Central memory CD4-positive, alpha-beta T cell (primary cell): ENCODE results near the gene DAPK1.

Experiments
- DNase-seq: peaks from one replicate; pipeline ENCODE4 v3.0.0; 2022

DAPK1 gene

GRCh38 chr9:87518702-87519335, 21.2 kb downstream of the DAPK1 start:
- DNase-seq, result no peak

DNA sequence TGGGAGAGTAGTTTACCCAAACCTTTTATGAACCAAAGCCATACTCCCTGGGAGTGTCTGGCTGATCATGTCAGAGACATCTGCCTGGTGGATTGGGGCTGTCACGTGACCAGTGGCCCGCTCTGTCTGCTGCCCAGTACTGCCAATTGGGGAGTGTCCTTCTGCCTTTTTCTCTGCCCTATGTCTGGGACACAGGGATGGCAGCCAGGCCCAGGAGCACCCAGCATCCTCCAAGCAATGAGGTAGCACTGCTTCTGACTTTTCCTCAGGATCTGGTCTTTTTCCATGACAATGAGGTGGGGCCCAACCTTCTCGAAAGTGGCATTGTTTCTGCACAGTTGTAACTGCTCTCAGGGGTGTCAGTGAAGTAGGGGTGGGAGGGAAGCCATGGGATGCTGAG, 21.8 kb downstream of the DAPK1 start:
- no peak for DNase-seq

GRCh38 chr9:87520172-87520683, 22.6 kb downstream of the DAPK1 start:
- no peak for DNase-seq

- DNase-seq, result no peak
These were observed 24.2 kb downstream of the DAPK1 start for GRCh38 chr9:87521834-87522233.

DNA sequence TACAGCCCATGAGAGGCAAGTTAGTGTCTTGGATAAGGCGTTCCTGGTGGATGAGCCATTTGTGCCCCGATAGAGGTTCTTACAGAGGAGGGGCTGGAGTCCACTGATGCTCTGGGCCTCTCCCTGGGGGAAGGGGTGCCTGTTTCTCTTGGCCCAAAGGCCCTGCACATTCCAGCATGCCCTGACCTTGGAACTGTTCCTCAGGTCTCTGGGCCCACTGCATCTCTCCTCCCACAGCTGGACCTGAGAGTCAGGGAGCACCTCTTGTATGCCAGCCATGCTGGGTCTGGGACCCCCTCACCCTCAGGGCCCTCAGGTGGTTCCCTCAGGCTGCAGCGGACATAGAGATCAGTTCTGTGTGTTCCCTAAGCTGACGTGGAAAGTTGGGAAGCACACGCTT, 26.4 kb downstream of the DAPK1 start:
- DNase-seq, result no peak

DNA sequence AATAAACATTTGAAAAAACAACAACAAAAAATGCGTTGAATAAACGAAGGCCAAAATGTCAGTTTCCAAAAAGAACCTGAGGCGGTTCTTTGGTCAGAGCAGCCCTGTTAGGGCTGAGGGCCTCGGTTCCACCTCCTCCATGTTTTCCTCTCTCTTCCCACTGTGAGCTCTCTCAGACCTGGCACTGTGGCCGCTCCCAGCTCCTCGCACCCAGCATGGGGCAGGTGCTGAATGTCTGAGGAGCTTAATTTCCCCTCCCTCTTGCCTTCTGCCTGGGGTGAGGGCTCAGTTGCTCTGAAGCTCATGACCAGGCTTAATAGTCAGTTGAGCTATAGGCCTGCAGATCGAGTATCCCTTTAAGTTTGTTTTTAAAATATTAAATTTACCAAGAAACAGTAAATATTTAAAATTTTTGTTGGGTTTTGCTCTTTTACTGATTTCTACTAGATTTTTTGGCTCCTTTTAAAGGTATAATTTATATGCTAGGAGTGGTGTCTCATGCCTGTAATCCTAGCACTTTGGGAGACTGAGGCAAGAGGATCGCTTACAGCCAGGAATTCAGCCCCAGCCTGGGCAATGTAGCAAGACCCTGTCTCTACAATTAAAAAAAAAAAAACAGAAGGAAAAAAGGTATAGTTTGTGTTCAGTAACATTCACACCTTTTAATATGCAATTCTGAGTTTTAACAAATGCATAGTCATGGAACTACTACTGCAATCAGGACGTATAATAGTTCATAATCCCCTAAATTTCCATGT, 28.1 kb downstream of the DAPK1 start:
- no peak for DNase-seq

GRCh38 chr9:87527211-87527916, 29.7 kb downstream of the DAPK1 start:
- no peak for DNase-seq

DNA sequence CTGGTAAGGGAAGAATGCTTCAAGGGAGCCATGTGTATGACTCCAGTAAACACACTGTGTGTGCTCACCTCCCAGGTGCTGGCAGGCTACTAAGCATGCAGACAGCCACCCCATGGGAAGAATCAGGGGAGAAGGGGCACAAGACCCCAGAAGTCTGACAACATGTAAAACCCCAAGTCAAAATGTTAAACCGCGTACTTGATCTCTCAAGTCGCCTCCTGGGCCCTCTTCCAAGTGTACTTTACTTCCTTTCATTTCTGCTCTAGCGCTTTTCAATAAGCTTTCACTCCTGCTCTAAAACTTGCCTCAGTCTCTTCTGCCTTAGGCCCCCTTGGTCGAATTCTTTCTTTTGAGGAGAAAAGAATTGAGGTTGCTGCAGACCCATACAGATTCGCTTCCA, 31.3 kb downstream of the DAPK1 start:
- no peak for DNase-seq

DNA sequence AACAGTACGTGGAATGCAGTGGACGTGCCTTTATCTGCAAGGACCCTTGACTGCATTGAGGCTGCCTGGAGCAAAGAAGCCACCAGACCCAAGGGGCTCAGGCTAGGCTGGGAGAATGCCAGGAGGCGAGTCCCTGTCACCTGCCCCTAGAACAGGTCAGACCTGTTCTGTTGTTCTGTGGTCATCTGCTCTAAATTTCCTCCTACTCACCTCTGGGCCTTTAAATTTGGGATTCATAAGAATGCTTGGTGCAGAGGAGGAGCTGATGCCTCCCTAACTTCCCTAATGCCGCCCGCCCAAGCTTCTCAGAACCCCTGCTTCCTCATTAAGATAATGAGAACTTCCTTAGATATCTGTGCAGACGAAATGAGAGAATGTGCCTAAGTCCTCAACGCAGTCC, 32.0 kb downstream of the DAPK1 start:
- DNase-seq, result no peak

DNA sequence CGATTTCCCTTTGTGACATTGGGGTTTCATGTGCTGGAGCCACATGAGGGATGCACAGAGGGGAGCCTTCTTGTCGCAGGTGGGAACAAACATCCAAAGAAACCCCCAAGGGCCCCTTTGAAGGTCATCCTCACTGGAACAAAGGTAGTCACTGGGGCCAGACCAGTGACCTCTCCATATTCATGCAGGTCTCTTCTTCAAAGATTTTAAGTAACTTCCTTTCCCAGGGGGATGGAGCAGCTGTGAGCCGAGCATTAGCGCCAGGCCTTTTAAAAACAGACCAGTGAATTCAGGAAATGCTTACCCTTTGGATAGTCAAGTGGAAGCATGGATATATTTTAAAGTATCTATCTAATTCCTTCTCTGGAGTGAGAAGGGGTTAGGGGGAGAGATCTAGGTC, 33.0 kb downstream of the DAPK1 start:
- no peak for DNase-seq

GRCh38 chr9:87531370-87532295, 34.0 kb downstream of the DAPK1 start:
- no peak for DNase-seq

- no peak for DNase-seq
These were observed 35.6 kb downstream of the DAPK1 start for GRCh38 chr9:87533271-87533670.

DNA sequence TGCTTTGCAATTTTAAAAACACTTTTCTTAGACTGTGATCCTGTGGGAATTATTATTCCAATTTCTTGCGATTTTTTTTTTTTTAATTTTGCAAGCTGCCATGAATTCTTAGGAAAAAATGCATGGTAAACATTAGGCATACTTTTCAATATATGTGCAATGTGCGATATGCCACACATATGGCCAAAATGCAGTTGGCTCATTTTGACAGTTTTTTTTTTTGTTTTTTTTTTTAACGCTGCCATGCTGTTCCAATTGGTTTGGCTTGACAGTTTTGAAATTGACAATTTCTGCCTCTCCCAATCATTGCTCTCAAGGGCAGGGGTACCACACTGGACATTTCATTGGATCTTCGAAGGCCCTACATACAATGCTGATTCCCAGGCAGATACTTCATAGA, 36.4 kb downstream of the DAPK1 start:
- DNase-seq, result no peak

DNA sequence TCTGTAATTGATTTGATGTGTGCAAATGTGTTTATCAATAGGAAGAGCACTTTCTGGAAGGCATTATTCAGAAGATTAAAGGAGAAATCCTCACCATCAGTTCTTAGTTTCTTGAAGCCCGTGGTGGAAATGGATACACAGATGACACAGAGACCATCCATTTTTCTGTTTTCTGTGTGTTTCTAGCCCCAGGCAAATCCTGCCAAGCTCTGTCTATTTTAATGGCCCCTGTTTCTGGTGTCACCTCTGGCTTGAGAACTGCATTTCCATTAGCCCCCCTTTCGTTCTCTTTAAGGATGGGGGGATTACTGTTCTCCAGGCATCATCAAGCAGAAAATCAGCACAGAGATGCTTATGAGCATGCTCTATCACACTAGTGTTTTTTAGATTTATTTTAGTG, 37.3 kb downstream of the DAPK1 start:
- DNase-seq, result no peak

DNA sequence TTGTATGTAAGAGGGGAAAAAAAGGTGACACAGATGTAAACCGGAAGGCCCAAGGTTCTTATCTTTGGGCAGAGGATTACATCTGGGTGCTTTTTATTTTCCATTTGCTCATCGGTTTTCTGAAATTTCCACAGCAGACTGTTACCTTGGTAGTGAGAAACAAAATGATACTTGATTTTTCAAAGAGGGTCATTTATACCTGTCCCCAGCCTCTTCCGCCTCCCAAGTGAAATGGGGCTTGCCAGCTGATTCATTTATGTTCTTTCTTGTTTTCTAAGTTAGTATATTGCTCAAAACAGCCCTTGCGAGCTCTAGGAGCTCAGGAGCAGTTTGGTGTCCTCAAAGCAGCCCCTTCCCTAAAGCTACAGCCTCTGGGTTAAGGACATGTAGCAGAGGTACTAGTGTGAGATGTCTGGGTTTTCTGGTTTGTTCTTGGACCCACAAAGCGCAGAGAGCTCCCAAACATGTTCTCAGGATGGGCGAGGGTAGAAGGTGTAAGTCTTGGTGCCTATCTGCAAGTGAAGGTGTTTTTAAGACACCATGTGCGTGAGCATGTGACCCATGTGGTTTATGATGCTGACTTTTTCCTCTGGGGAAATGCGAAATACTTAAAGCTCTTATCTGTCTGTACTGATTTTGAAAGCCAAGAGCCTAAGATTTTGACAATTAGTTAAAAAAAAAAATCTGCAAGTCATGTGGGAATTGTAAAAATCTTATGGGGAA, 38.3 kb downstream of the DAPK1 start:
- no peak for DNase-seq

DNA sequence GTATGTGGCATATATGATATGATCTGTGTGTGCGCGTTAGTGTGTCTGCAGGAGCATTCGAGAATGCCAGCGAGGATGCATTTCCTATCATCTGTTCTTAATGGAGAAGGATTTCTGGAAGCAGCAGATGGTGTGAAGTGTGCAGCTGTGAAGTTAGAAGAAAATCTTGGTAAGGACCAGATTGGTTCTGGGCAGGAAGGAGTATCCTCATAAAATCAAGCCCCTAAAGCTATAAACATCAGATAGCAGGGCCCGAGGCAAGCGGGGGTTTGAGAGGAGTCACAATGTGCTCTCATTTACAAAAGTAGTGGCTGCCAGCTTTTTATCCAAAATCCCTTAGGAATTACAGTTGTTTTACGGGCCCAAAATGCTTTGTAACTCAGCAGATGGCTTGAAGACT, 40.0 kb downstream of the DAPK1 start:
- no peak for DNase-seq

- no peak for DNase-seq
These were observed 42.9 kb downstream of the DAPK1 start for GRCh38 chr9:87540444-87541105.

GRCh38 chr9:87541663-87542062, 44.0 kb downstream of the DAPK1 start:
- no peak for DNase-seq

- no peak for DNase-seq
These were observed 44.5 kb downstream of the DAPK1 start for GRCh38 chr9:87542141-87542540.

DNA sequence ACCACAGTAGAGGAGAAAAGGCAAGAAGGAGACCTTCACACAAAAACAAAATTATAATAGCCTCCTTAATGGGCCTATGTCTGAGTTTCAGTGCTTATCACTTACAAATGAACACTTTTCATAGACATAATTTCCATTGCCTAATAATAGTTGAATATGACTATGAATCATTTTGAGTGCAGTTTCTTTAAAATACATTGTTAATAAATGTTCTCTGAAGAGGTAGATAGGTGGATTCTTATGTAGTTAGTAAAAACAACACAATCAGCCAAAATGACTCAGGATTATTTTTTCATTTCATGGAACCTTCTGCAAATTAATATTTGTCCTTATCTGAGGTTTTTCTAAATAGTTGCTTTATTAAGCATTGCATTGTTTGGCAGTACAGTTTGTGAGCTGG, 45.6 kb downstream of the DAPK1 start:
- DNase-seq, result no peak

DNA sequence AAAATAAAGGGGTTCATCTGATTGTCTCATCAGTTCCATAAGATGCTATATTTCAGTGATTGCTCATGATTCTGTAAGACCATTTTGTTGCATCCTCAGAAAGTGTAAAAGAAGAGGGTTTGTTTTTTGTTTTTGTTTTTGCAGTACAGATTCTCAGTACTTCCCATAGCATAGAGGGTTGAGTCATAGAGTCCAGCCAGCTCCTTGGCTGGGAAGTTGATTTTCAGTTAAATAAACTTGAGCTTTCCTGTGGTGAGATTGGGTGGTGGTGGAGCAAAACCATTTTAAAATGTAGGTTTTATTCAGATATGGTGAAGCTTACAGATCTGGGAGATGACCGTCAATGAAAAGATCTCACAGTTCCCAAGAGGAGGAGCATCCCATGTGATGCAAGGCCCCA, 48.2 kb downstream of the DAPK1 start:
- no peak for DNase-seq

DNA sequence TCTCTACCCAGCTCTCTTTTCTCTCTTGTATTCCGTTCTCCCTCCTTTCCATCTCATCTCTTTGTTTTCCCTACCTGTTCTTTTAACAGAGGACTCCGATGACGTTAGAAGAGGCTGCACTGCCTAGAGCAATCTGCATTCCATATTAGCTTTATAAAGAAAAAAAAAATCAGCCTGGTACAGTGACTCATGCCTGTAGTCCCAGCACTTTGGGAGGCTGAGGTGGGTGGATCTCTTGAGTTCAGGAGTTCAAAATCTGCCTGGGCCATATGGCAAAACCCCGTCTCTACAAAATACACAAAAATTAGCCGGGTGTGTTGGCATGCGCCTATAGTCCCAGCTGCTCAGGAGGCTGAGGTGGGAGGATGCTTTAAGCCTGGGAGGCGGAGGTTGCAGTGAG, 49.0 kb downstream of the DAPK1 start:
- no peak for DNase-seq
